Stimulated activated CD8-positive, alpha-beta memory T cell treated with anti-CD3 and anti-CD28 coated beads, Interleukin-12 subunit alpha, Interleukin-12 subunit beta, amount 100 ng/mL, for 1 hour (primary cell): Measurements from ENCODE around the gene AP2B1.

ENCODE experiments used
- DNase-seq: peaks from one replicate; pipeline ENCODE4 v3.0.0-alpha.2; 2020; ENCODE audit warnings: low read depth

AP2B1 gene

GRCh38 chr17:35630530-35631148, 43.5 kb downstream of the AP2B1 start:
- DNase-seq, result no peak

- DNase-seq, result no peak
Measured at GRCh38 chr17:35641032-35641431, 53.9 kb downstream of the AP2B1 start.

GRCh38 chr17:35645923-35646322, 58.8 kb downstream of the AP2B1 start:
- DNase-seq, result no peak

GRCh38 chr17:35651467-35651866, 64.3 kb downstream of the AP2B1 start:
- no peak for DNase-seq

- DNase-seq, result no peak
Measured at GRCh38 chr17:35653619-35654361, 66.7 kb downstream of the AP2B1 start.

- DNase-seq, result no peak
Measured at GRCh38 chr17:35655303-35655702, 68.2 kb downstream of the AP2B1 start.

GRCh38 chr17:35660902-35661301, 73.8 kb downstream of the AP2B1 start:
- DNase-seq, result no peak

GRCh38 chr17:35664685-35665084, 77.6 kb downstream of the AP2B1 start:
- DNase-seq, result no peak

GRCh38 chr17:35665662-35666061, 78.5 kb downstream of the AP2B1 start:
- no peak for DNase-seq

- no peak for DNase-seq
Measured at GRCh38 chr17:35666070-35666469, 78.9 kb downstream of the AP2B1 start.

- DNase-seq, result no peak
Measured at GRCh38 chr17:35666967-35667532, 79.9 kb downstream of the AP2B1 start.

- no peak for DNase-seq
Measured at GRCh38 chr17:35668802-35669201, 81.7 kb downstream of the AP2B1 start.

GRCh38 chr17:35674552-35674951, 87.4 kb downstream of the AP2B1 start:
- DNase-seq, result no peak

GRCh38 chr17:35676441-35676840, 89.3 kb downstream of the AP2B1 start:
- no peak for DNase-seq

- DNase-seq, result no peak
Measured at GRCh38 chr17:35679007-35679682, 92.0 kb downstream of the AP2B1 start.

- no peak for DNase-seq
Measured at GRCh38 chr17:35683591-35683990, 96.5 kb downstream of the AP2B1 start.

- no peak for DNase-seq
Measured at GRCh38 chr17:35684055-35684802, 97.1 kb downstream of the AP2B1 start.

GRCh38 chr17:35692512-35693210, 105.5 kb downstream of the AP2B1 start:
- no peak for DNase-seq

GRCh38 chr17:35693662-35694061, 106.5 kb downstream of the AP2B1 start:
- DNase-seq, result no peak

- DNase-seq, result no peak
Measured at GRCh38 chr17:35694906-35695305, 107.8 kb downstream of the AP2B1 start.

- no peak for DNase-seq
Measured at GRCh38 chr17:35695613-35696012, 108.5 kb downstream of the AP2B1 start.

GRCh38 chr17:35698800-35699199, 111.7 kb downstream of the AP2B1 start:
- no peak for DNase-seq
